ENCODE measurements around the gene MIS18A.
"Not testable (repeated sequence)": the region's sequence is repeated elsewhere in the genome, so short reads cannot be mapped to it uniquely, and the experiment has no call there.

The MIS18A gene

DNA sequence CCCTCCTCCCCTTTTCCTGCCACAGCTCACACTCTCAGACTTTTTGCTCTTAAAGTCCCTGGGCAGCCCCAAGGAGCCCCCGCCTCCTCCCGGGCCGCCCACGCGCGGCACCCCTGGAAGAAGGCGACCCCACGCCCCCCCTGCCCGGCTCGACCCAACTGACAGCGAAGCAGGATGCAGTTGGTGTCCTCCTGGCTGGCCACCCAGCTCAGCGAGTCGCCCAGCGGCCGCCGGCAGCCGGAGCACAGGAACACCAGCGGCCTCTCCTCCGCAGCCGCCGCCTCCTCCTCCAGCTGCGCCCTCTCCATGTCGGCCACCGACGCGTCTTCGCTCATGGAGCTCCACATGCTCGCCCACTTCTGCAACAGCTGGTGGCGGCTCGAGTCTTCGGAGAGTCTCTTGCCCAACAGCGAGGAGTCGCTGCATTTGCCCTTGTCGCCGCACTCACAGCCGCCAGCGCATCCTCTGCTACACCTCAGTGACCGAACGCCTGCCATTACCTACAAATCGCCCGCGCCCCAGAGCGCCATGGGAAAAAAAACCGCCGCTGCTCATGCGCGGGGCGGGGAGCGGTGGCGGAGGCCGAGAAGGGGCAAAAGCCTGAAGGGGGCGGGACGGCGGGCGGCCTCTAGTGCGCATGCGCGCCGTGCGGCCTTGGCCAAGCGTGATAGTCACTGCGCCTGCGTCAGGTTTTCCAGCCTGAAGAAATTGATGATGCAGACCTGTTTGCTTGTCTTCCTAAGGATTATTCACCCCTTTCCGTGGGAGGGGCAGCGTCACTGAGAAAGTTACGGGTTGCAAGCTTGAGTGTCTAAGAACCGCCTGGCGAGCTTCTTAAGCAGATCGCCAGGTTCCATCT lies at the start of gene MIS18A:
TSS of gene MIS18A (minus strand) at position 532 of the 859 bp plus-strand sequence. CDS start at position 497, 35 bp downstream.
- DNase-seq = peak; percentile 97

GRCh38 chr21:32328595-32328994 lies 49.7 kb upstream of the MIS18A start:
- DNase-seq = no peak

GRCh38 chr21:32325706-32326105 lies 46.9 kb upstream of the MIS18A start:
- no peak for DNase-seq

- DNase-seq = no peak
Observed at GRCh38 chr21:32322676-32323075, 43.8 kb upstream of the MIS18A start.

DNA sequence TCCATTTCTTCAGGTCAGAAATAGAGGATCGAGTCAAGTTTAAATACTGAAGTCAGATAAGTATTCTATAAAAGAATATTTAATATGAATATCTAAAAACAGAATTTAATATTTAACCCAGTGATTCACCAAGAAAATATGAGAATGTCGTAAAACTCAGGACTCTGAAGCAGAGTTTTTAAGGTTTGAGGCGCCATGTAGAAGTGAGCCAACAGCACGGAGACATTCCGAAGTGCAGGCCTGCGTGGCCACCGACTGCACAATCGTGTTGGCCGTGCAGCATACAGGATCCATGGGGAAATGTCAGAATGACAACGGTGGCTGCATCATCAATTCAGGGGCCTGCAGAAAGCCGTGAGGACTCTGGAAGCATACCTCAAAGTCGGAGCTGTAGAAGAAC lies 43.3 kb upstream of the MIS18A start:
- no peak for DNase-seq

- DNase-seq = no peak
Observed at GRCh38 chr21:32321480-32321879, 42.6 kb upstream of the MIS18A start.

- no peak for DNase-seq
Observed at GRCh38 chr21:32320726-32321125, 41.9 kb upstream of the MIS18A start.

GRCh38 chr21:32320059-32320458 lies 41.2 kb upstream of the MIS18A start:
- DNase-seq = no peak

- no peak for DNase-seq
Observed at GRCh38 chr21:32319012-32319411, 40.2 kb upstream of the MIS18A start.

GRCh38 chr21:32317726-32318125 lies 38.9 kb upstream of the MIS18A start:
- DNase-seq = no peak

GRCh38 chr21:32316361-32317215 lies 37.7 kb upstream of the MIS18A start:
- DNase-seq = no peak

DNA sequence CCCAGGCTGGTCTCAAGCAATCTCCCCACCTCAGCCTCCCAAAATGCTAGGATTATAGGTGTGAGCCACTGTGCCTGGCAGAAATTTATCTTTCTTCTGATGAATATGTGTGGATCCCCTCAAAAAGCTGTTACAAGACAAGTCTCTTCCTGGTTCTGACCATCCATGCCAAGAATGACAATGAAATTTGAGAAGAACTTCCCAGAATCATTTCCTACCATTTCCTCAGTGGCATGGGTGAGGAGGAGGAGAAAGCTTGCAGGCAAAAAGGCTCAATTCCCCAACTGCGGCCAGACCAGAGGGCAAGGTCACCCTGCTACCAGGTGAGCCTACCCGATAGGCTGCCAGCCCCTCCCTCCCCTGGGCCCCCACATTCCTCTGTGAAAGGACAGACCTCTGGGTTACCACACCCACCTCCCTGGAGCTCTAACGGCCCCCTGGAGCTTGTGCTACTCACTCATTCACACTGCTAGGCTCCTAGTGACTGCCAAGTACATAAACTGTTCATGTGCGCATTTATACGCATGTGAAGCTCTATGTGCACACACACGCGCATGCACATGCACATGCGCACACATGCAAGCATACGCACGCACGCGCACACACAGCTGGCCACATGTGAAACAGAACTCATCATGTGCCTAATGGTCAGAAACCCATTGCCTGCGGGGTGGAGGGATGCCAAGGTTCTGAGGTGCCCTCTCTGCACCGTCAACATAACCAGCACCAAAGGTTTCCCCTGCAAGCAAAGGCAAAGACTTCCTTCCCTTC lies 36.8 kb upstream of the MIS18A start:
- DNase-seq = no peak

GRCh38 chr21:32314806-32315205 lies 36.0 kb upstream of the MIS18A start:
- DNase-seq = no peak

DNA sequence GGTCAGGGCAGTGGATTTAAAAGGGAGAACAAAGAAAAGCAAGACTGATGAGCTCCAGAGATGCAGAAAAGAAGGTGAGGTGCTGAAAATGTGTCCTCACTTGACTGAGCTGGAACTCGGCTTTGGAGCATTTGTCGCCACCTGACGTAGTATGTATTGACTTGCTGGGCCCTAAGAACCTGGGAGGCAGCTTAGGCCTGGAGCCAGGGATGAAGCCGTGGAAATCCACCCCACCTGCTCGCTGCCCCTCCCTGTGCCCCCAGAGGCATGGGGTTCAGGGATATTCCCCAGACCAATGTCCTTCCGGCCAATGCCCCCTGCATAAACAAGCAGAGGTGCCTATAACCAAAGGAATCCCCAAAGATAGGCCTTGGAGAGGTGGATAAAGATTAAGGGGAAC lies 34.1 kb upstream of the MIS18A start:
- DNase-seq = no peak

- no peak for DNase-seq
Observed at GRCh38 chr21:32312326-32312725, 33.5 kb upstream of the MIS18A start.

- DNase-seq = no peak
Observed at GRCh38 chr21:32311621-32312020, 32.8 kb upstream of the MIS18A start.

DNA sequence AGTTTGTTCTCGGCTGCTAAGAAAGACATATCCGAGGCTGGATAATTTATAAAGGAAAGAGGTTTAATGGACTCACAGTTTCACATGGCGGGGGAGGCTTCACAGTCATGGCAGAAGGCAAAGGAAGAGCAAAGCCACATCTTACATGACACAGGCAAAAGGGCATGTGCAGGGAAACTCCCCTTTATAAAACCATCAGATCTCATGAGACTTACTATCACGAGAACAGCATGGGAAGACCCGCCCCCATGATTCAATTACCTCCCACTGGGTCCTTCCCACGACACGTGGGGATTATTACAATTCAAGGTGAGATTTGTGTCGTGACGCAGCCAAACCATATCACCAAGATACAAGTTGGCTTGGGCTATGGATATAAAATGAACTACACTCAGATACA lies 32.1 kb upstream of the MIS18A start:
- DNase-seq = not testable (repeated sequence)

- DNase-seq = no peak
Observed at GRCh38 chr21:32309906-32310460, 31.1 kb upstream of the MIS18A start.

DNA sequence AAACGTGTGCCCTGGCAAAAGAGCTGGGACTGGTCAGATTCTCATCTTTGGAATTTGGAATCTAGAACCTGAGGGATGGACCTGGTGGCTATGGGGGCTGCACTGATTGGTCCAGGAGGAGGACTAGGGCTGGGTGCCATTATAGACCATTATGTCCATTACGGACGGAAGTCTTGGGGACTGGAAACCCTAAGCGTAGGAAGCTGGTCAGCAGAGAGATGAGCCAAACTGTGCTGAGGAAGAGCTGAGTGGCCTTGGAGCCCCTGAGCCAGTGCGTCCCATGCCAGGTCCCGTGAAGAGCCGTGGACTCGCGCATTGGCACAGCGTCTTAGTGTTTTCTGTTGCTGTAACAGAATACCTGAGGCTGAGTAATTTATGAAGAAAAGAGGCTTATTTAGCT lies 29.8 kb upstream of the MIS18A start:
- no peak for DNase-seq

DNA sequence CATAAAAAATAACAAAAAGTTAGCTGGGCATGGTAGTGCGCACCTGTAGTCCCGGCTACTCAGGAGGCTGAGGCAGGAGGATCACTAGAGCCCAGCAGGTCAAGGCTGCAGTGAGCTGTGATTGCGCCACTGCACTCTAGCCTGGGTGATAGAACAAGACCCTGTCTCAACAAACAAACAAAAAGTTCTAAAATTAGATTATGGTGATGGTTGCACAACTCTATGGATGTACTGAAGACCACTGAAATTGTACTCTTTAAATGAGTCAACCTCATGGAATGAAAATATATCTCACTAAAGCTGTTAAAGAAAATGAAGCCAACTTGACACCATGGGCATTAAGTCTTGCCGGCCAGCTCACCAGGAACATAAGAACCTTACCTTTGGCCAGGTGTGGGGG lies 28.9 kb upstream of the MIS18A start:
- no peak for DNase-seq

DNA sequence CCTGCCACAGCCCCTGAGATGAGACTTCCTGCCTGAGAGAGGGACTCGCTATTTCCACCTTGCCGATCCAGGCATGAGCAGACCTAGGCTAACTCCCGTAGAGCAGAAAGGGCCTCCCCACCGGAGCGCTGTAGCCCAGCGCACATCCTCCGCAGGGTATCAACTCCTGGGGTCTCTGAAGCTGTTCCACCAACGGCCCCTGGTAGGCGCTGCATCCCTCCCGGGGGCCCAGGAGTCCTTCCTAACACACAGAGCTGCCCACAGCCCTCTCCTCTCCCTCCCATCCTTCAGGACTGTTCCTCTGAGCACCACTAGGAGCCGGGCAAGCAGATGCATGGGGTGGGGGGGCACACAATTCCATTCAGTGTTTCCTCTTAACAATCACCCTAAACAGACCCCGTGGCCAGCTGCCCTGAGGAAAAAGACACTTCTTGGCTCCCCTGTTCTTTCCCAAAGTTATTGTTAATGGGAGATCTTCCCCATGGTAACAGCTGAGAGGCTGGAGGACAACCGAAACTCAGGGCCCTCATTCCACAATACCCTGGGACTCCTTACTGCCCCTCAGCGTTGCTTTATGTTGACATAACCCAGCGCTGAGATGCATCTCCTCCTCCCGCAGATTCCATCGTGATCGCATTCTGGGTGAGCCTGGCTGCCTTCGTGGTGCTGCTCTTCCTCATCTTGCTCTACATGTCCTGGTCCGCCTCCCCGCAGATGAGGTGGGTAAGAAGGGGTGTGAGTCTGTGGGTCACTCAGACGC lies 27.4 kb upstream of the MIS18A start:
- no peak for DNase-seq

DNA sequence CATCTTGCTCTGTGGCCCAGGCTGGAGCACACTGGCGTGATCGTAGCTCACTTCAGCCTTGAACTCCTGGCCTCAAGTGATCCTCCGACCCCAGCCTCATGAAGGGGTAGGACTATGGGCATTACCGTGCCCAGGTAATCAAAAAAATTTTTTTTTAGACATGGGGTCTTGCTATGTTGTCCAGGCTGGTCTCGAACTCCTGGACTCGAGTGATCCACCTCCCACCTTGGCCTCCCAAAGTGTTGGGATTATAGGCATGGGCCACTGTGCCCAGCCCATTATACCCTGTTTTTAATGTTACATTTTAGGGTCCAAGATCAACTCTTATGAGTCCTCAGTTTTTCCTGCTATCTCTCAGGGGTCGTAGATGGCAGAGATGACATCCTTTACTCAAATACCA lies 26.1 kb upstream of the MIS18A start:
- no peak for DNase-seq
